GM12878 (cell line): ENCODE results near the gene FAF1. TPM values are rescaled to one million over a fixed set of nuclear protein-coding genes. Genes with fewer than 3 reads are reported as not detected.

Experiments used
- BRCA1 ChIP-seq: IDR thresholded peaks from 2 replicates; pipeline ENCODE4 v1.6.1; 2011; ENCODE audit warnings: low read depth, low read length, improper control_type of control experiment
- FOXM1 ChIP-seq: IDR thresholded peaks from 2 replicates; pipeline ENCODE4 v1.6.1; 2012; ENCODE audit warnings: low read depth, mild to moderate bottlenecking, inconsistent platforms, low read length, moderate library complexity
- GABPA ChIP-seq: IDR thresholded peaks from 2 replicates; pipeline ENCODE4 v1.6.1; 2014; ENCODE audit warnings: antibody characterized with exemption, low read depth, mild to moderate bottlenecking, inconsistent platforms
- GATAD2B ChIP-seq: fragments of 450-650 bp; conservative IDR thresholded peaks from 2 replicates; pipeline ENCODE4 v1.6.1; 2017; ENCODE audit warnings: low read depth, mild to moderate bottlenecking, moderate library complexity
- HCFC1 ChIP-seq: fragments of 150-350 bp; IDR thresholded peaks from 2 replicates; pipeline ENCODE4 v1.6.1; 2014; ENCODE audit warnings: low read length
- HDAC2 ChIP-seq: fragments of 200-600 bp; sonication (generic); IDR thresholded peaks from 2 replicates; pipeline ENCODE4 v1.6.1; 2017
- IKZF1 ChIP-seq: fragments of 450-650 bp; conservative IDR thresholded peaks from 2 replicates; pipeline ENCODE4 v1.6.1; 2017; ENCODE audit warnings: antibody characterized with exemption, mild to moderate bottlenecking
- JUND ChIP-seq: IDR thresholded peaks from 2 replicates; pipeline ENCODE4 v1.6.1; 2012; ENCODE audit warnings: low read depth, mild to moderate bottlenecking, low read length, improper control_type of control experiment, moderate library complexity
- MEF2B ChIP-seq: fragments of 450-650 bp; IDR thresholded peaks from 2 replicates; pipeline ENCODE4 v1.6.1; 2018; ENCODE audit warnings: mild to moderate bottlenecking, moderate library complexity; ENCODE audit not compliant: partially characterized antibody, poor library complexity, severe bottlenecking
- NFIC ChIP-seq: IDR thresholded peaks from 2 replicates; pipeline ENCODE4 v1.6.1; 2012; ENCODE audit warnings: low read depth, mild to moderate bottlenecking, inconsistent platforms, low read length, moderate library complexity
- NFYA ChIP-seq: IDR thresholded peaks from 2 replicates; pipeline ENCODE4 v1.6.1; 2011; ENCODE audit warnings: low read depth, mild to moderate bottlenecking, low read length, improper control_type of control experiment, borderline replicate concordance
- NRF1 ChIP-seq: conservative IDR thresholded peaks from 2 replicates; pipeline ENCODE4 v1.6.1; 2011; ENCODE audit warnings: mild to moderate bottlenecking, low read depth, low read length, improper control_type of control experiment
- POU2F2 ChIP-seq: IDR thresholded peaks from 3 replicates; pipeline ENCODE4 v1.6.1; 2011; ENCODE audit warnings: low read depth, mild to moderate bottlenecking, low read length, borderline replicate concordance
- RAD21 ChIP-seq: IDR thresholded peaks from 2 replicates; pipeline ENCODE4 v1.6.1; 2011; ENCODE audit warnings: mild to moderate bottlenecking, low read depth, low read length, moderate library complexity; ENCODE audit not compliant: insufficient read depth
- SIN3A ChIP-seq: IDR thresholded peaks from 2 replicates; pipeline ENCODE4 v1.6.1; 2012; ENCODE audit warnings: low read depth, low read length, improper control_type of control experiment
- SIX5 ChIP-seq: IDR thresholded peaks from 2 replicates; pipeline ENCODE4 v1.6.1; 2011; ENCODE audit warnings: mild to moderate bottlenecking, low read depth, low read length, moderate library complexity; ENCODE audit not compliant: severe bottlenecking
- TARDBP ChIP-seq: IDR thresholded peaks from 2 replicates; pipeline ENCODE4 v1.6.1; 2016; ENCODE audit warnings: borderline replicate concordance
- ZNF207 ChIP-seq: fragments of 450-650 bp; IDR thresholded peaks from 2 replicates; pipeline ENCODE4 v1.6.1; 2014; ENCODE audit warnings: antibody characterized with exemption, mild to moderate bottlenecking, borderline replicate concordance
- polyA plus RNA-seq, 11 experiments: library from polyadenylated mRNA; depleted of rRNA in 4 of 11; unstranded in 6 of 11; stranded (reverse) in 5 of 11; fragments of >200 nt; fragmentation: Nextera tagmentation in 4 of 11; fragmentation: Illumina TruSeq in 1 of 11; extraction: Ambion mirVana in 4 of 11; extraction: Trizol in 1 of 11; gene quantifications; 1 replicate in 1 of 11; 2 replicates in 10 of 11; pipeline versions ENCODE4 v1.2.1 to v1.2.3, GENCODE V29; 2011 to 2016; ENCODE audit warnings: inconsistent platforms in 2 of 11, missing spikeins in 2 of 11, low read depth in 1 of 11
- total RNA-seq, 4 experiments: library from RNA; depleted of rRNA in 3 of 4; stranded (reverse); fragments of >200 nt in 3 of 4; fragmentation: Illumina TruSeq in 1 of 4; extraction: Trizol in 1 of 4; gene quantifications; 2 replicates each; pipeline versions ENCODE4 v1.2.1 to v1.2.3, GENCODE V29; 2013 to 2021
- TF ChIP-seq, protein P1 (sequence below): IDR thresholded peaks from 2 replicates; pipeline ENCODE4 v1.6.1; 2011; ENCODE audit warnings: low read depth, mild to moderate bottlenecking, low read length, moderate library complexity, borderline replicate concordance; ENCODE audit errors: extremely low read depth
- TF ChIP-seq, protein P2 (sequence below): IDR thresholded peaks from 2 replicates; pipeline ENCODE4 v1.6.1; 2012; ENCODE audit warnings: low read depth, low read length, improper control_type of control experiment
- TF ChIP-seq, protein P3 (sequence below): fragments of 450-650 bp; IDR thresholded peaks from 2 replicates; pipeline ENCODE4 v1.6.1; 2018; ENCODE audit warnings: borderline replicate concordance, mild to moderate bottlenecking; ENCODE audit not compliant: partially characterized antibody
- TF ChIP-seq, protein P4 (sequence below): fragments of 450-650 bp; IDR thresholded peaks from 2 replicates; pipeline ENCODE4 v1.6.1; 2018; ENCODE audit warnings: mild to moderate bottlenecking, low read depth, moderate library complexity; ENCODE audit not compliant: partially characterized antibody
- TF ChIP-seq, protein P5 (sequence below): IDR thresholded peaks from 2 replicates; pipeline ENCODE4 v1.6.1; 2012; ENCODE audit warnings: low read depth, low read length, improper control_type of control experiment

The FAF1 gene
- total and polyA plus RNA-seq, 10 of the 15 experiments (the other 5 are each of a cell fraction or from before 2014, with no cell fraction given): 8.6 to 54.5 (median 23.7) TPM

DNA sequence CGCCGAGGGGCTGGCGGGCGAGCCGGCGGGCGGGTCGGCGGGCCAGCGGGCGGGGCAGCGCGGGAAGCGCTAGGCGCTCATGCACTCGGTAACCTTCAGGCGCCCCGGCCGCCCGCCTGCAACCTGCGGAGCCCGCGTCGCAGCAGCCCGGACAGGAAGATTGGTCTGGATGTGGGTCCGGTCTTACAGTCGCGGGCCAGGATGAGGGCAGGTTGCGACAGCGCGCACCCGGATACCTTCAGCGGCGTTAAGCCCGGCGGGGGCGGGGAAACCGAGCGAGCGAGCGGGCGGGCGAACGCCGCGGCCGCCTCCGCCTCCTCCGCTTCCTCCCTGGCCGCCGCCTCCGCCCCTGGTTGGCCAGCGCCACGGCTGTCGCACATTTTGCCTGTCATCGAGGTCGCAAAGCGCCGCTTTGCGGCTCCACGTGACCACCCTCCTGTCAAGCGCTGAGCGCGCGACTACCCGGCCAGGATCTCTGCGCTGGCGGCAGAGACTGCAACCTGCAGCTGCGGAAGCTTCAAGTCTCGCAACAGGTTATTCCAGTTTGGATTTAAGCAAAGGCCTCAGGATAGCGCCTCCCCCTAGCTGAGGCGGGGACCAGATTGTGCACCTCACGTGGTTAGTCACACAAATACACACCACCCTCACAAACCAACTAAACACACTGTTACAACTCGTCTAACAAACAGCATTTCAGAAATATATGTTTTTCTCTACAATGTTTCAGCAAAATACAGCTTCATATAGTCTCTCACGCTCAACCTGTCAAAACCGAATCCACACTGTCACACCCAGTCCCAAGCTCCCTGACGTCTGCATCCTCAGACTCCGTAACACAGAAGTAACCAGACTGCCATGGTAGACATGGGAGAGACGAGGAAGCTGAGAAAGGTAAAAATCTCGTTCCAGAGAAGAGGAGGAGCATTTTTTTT is at the start of gene FAF1 (continued):
- TF ChIP-seq MEF2B (no peak), POU2F2 (peak; percentile 91), TARDBP (no peak; the same call in 1 of the 2 replicates), SIN3A (peak; percentile 93), NFYA (no peak), RAD21 (no peak), BRCA1 (no peak), IKZF1 (peak; percentile 95), JUND (no peak), NRF1 (no peak), HCFC1 (peak; percentile 80), HDAC2 (peak; percentile 20; the same call in 1 of the 2 replicates), ZNF207 (peak; percentile 78), SIX5 (peak; percentile 63), FOXM1 (0 out of 2 replicates have a peak, but pooled peaks have one; percentile 46), NFIC (no peak; the same call in 1 of the 2 replicates), GATAD2B (peak; percentile 95; the same call in 1 of the 2 replicates), GABPA (0 out of 2 replicates have a peak, but pooled peaks have one; percentile 14)
- TF ChIP-seq, protein P1, sequence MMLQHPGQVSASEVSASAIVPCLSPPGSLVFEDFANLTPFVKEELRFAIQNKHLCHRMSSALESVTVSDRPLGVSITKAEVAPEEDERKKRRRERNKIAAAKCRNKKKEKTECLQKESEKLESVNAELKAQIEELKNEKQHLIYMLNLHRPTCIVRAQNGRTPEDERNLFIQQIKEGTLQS: peak; percentile 100
- TF ChIP-seq, protein P2, sequence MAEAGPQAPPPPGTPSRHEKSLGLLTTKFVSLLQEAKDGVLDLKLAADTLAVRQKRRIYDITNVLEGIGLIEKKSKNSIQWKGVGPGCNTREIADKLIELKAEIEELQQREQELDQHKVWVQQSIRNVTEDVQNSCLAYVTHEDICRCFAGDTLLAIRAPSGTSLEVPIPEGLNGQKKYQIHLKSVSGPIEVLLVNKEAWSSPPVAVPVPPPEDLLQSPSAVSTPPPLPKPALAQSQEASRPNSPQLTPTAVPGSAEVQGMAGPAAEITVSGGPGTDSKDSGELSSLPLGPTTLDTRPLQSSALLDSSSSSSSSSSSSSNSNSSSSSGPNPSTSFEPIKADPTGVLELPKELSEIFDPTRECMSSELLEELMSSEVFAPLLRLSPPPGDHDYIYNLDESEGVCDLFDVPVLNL: peak; percentile 64
- TF ChIP-seq, protein P3, sequence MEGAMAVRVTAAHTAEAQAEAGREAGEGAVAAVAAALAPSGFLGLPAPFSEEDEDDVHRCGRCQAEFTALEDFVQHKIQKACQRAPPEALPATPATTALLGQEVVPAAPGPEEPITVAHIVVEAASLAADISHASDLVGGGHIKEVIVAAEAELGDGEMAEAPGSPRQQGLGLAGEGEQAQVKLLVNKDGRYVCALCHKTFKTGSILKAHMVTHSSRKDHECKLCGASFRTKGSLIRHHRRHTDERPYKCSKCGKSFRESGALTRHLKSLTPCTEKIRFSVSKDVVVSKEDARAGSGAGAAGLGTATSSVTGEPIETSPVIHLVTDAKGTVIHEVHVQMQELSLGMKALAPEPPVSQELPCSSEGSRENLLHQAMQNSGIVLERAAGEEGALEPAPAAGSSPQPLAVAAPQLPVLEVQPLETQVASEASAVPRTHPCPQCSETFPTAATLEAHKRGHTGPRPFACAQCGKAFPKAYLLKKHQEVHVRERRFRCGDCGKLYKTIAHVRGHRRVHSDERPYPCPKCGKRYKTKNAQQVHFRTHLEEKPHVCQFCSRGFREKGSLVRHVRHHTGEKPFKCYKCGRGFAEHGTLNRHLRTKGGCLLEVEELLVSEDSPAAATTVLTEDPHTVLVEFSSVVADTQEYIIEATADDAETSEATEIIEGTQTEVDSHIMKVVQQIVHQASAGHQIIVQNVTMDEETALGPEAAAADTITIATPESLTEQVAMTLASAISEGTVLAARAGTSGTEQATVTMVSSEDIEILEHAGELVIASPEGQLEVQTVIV: peak; percentile 100
- TF ChIP-seq, protein P4, sequence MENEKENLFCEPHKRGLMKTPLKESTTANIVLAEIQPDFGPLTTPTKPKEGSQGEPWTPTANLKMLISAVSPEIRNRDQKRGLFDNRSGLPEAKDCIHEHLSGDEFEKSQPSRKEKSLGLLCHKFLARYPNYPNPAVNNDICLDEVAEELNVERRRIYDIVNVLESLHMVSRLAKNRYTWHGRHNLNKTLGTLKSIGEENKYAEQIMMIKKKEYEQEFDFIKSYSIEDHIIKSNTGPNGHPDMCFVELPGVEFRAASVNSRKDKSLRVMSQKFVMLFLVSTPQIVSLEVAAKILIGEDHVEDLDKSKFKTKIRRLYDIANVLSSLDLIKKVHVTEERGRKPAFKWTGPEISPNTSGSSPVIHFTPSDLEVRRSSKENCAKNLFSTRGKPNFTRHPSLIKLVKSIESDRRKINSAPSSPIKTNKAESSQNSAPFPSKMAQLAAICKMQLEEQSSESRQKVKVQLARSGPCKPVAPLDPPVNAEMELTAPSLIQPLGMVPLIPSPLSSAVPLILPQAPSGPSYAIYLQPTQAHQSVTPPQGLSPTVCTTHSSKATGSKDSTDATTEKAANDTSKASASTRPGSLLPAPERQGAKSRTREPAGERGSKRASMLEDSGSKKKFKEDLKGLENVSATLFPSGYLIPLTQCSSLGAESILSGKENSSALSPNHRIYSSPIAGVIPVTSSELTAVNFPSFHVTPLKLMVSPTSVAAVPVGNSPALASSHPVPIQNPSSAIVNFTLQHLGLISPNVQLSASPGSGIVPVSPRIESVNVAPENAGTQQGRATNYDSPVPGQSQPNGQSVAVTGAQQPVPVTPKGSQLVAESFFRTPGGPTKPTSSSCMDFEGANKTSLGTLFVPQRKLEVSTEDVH: no peak
- TF ChIP-seq, protein P5, sequence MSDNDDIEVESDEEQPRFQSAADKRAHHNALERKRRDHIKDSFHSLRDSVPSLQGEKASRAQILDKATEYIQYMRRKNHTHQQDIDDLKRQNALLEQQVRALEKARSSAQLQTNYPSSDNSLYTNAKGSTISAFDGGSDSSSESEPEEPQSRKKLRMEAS: peak; percentile 100
